SH-SY5Y (cell line): ENCODE data around the gene MATN1.

Experiments used
- GATA2 ChIP-seq: IDR thresholded peaks from 2 replicates; pipeline ENCODE4 v1.6.1; 2011; ENCODE audit warnings: mild to moderate bottlenecking, low read depth, low read length
- GATA3 ChIP-seq: IDR thresholded peaks from 2 replicates; pipeline ENCODE4 v1.6.1; 2011; ENCODE audit warnings: low read depth, mild to moderate bottlenecking, low read length, moderate library complexity

DNA sequence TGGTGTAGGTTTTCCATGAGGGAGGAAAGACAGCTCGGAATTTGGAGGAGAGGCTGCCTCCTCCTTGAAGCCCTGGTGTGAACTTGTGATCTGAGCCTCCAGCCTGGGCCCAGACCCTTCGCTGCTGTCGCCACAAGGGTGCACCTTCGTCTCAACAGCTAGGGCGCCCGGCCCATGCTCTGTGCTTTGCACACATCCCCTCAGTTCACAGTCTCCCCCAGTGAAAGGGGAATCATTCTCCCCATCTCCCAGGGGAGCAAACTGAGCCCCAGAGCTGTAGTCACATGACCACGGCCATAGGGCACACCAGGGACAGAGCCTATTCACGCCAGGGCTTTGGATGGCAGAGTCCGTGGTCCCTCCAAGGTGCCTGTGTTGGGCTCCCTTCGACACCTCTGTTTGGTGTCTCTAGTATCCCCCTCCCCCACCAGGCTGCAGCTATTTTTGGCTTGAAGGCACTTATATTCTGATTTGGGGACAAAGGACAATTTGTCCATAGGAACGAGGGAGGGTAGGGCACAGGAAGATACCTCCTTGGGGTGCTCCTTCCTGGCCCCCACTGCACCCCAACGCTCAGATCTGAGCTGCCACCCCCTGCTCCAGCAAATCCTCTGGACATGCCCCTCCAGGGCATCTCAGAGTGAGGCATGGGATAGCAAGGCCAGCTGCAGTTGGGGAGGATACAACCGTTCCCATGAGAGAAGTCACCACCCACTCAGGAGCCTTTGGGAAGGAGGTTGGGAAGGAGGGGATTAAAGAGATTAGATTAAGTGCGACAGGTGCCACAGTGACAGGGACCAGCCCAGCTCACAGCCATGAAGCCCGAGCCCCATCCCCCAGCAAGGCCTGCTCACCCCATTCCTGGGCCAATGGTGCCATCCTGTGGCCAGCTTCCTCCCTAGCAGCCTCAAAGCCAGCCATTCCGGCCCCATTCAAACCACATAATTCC is 15.7 kb downstream of the MATN1 start:
- TF ChIP-seq GATA3, result no peak
- TF ChIP-seq GATA2, result peak; percentile 15; the same call in 1 of the 2 replicates
